Bronchial epithelial cell (primary cell): ENCODE results near the gene DNAJB1. TPM values are rescaled to one million over a fixed set of nuclear protein-coding genes. Genes with fewer than 3 reads are reported as not detected.

Experiments used
- DNase-seq: peaks from one replicate; pipeline ENCODE4 v3.0.0-alpha.2; 2010; ENCODE audit warnings: low read depth
- FAIRE-seq: peaks from 2 replicates; lab custom pipeline; 2011; peaks lifted over from hg19 to GRCh38; lab: Jason Lieb, UNC
- H3K27me3 ChIP-seq: 2 replicates; pipeline ENCODE4 v1.5.1; 2011; ENCODE audit warnings: low read length; ENCODE audit not compliant: control insufficient read depth, insufficient read depth
- H3K36me3 ChIP-seq: 2 replicates; pipeline ENCODE4 v1.5.1; 2011; ENCODE audit warnings: low read length; ENCODE audit not compliant: control insufficient read depth, insufficient read depth
- H3K4me3 ChIP-seq: 2 replicates; pipeline ENCODE4 v1.5.1; 2011; ENCODE audit warnings: mild to moderate bottlenecking, low read depth, low read length, control low read depth
- total RNA-seq: library from RNA; depleted of rRNA; stranded (reverse); fragments of >200 nt; gene quantifications from 2 replicates; pipeline ENCODE4 v1.2.1, GENCODE V29; 2014
- TF ChIP-seq, protein P1 (sequence below): IDR thresholded peaks from 2 replicates; pipeline ENCODE4 v1.5.1; 2011; ENCODE audit warnings: mild to moderate bottlenecking, moderate library complexity, low read length, control low read depth, inconsistent platforms; ENCODE audit not compliant: insufficient read depth, severe bottlenecking

Gene DNAJB1
- total RNA-seq, 1 donor from 2014 or later: 58.4 TPM

GRCh38 chr19:14470031-14470876 lies 47.9 kb downstream of the DNAJB1 start:
- H3K4me3 ChIP-seq: no peak overlapping the region
- DNase-seq (no peak), FAIRE-seq (no peak)
- H3K36me3 ChIP-seq: no peaks in the 10 kb centered on the region
- peaks cover 1% of the 10 kb centered on the region for H3K27me3 ChIP-seq
- TF ChIP-seq, protein P1, sequence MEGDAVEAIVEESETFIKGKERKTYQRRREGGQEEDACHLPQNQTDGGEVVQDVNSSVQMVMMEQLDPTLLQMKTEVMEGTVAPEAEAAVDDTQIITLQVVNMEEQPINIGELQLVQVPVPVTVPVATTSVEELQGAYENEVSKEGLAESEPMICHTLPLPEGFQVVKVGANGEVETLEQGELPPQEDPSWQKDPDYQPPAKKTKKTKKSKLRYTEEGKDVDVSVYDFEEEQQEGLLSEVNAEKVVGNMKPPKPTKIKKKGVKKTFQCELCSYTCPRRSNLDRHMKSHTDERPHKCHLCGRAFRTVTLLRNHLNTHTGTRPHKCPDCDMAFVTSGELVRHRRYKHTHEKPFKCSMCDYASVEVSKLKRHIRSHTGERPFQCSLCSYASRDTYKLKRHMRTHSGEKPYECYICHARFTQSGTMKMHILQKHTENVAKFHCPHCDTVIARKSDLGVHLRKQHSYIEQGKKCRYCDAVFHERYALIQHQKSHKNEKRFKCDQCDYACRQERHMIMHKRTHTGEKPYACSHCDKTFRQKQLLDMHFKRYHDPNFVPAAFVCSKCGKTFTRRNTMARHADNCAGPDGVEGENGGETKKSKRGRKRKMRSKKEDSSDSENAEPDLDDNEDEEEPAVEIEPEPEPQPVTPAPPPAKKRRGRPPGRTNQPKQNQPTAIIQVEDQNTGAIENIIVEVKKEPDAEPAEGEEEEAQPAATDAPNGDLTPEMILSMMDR: no peak

DNA sequence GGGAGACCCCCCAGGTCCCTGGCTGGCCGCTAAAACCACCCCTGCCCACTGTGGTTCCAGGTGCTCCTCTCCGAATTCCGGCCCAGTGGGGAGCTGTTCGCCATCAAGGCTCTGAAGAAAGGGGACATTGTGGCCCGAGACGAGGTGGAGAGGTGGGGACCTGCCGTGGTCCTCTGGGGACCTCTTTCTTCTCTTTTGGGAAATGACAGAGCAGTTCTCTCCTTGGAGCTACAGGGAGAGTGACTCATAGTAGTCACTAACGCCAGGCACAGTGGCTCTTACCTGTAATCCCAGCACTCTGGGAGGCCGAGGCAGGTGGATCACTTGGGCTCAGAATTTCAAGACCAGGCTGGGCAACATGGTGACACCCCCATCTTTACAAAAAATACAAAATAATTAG lies 50.4 kb downstream of the DNAJB1 start:
- Histone ChIP-seq H3K4me3 (no peak overlapping the region), H3K36me3 (no peaks in the 10 kb centered on the region), H3K27me3 (no peaks in the 10 kb centered on the region)
- TF ChIP-seq, protein P1: peak; percentile 19
- FAIRE-seq: no peak
- DNase-seq: no peak

DNA sequence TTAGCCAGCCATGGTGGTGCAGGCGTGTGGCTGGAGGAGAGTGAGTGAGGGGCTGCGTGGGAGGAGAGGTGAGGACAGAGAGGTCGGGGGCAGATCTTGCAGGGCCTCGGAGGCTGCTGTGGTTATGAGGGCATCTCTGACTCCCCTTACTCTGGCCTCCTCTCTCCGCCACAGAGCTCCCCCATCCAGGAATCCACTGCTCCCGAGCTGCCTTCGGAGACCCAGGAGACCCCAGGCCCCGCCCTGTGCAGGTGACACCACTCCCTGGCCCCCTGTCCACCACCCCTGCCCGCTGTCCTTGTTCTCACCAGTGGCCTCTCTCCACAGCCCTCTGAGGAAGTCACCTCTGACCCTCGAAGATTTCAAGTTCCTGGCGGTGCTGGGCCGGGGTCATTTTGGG lies 50.8 kb downstream of the DNAJB1 start:
- TF ChIP-seq, protein P1: no peak
- Histone ChIP-seq H3K27me3 (no peaks in the 10 kb centered on the region), H3K4me3 (no peak overlapping the region), H3K36me3 (no peaks in the 10 kb centered on the region)
- FAIRE-seq (no peak), DNase-seq (no peak)

Other genes starting within 250 kb of the DNAJB1 start
- gene ADGRE5, start 137.0 kb downstream of the DNAJB1 start, total RNA-seq: 2.4 and 3.5 TPM in 2 replicates
- gene DDX39A, start 99.1 kb downstream of the DNAJB1 start, total RNA-seq: 36.7 and 54.8 TPM in 2 replicates
- gene PKN1, start 85.1 kb downstream of the DNAJB1 start, total RNA-seq: 22.1 and 32.9 TPM in 2 replicates
- gene PTGER1, start 43.0 kb downstream of the DNAJB1 start, total RNA-seq: 1.5 and 2.6 TPM in 2 replicates
- 327 and 466 TPM in 2 replicates for gene GIPC1, start 22.3 kb downstream of the DNAJB1 start, total RNA-seq
- 20.0 and 46.3 TPM in 2 replicates for gene TECR, start 11.2 kb upstream of the DNAJB1 start, total RNA-seq
- gene NDUFB7, start 53.7 kb upstream of the DNAJB1 start, total RNA-seq: 192 and 347 TPM in 2 replicates
- gene CLEC17A, start 64.7 kb upstream of the DNAJB1 start, total RNA-seq: not detected in 2 replicates
- gene ADGRE3, start 156.4 kb upstream of the DNAJB1 start, total RNA-seq: not detected in 2 replicates
- gene ZNF333, start 171.7 kb upstream of the DNAJB1 start, total RNA-seq: 12.3 and 22.9 TPM in 2 replicates